ENCODE measurements around the gene FBLL1. TPM values are rescaled to one million over a fixed set of nuclear protein-coding genes. Genes with fewer than 3 reads are reported as not detected.
A peak's percentile ranks its signal among the peaks of the same experiment; 100 is the strongest.

The FBLL1 gene
- total RNA-seq, 2 donors from 2014 or later, result 0.60 to 1.1 TPM

- H3K36me3 ChIP-seq (ENCODE audit: control insufficient read depth, insufficient read depth, low read length), result peaks cover 7% of the 10 kb centered on the region
- Mint-ChIP-seq H3K4me1 (peaks cover 32% of the 10 kb centered on the region), H3K4me3 (peak overlapping the region; percentile 95), H3K9me3 (peaks cover under 1% of the 10 kb centered on the region), H3K36me3 (ENCODE audit: low read depth) (peaks cover 12% of the 10 kb centered on the region), H3K27ac (peak overlapping the region; percentile 97), H3K27me3 (ENCODE audit: insufficient read depth) (no peaks in the 10 kb centered on the region)
- H3K4me1 ChIP-seq (ENCODE audit: control insufficient read depth, insufficient read depth, low read length), result no peaks in the 10 kb centered on the region
- peak overlapping the region; percentile 98 for H3K4me3 ChIP-seq (ENCODE audit: low read length)
- 2 to 6% methylated on average over 21 to 52 of the region's 52 CpGs for WGBS, 2 experiments (ENCODE audit: insufficient coverage in 1 of 2, insufficient read length in 1 of 2)
- TF ChIP-seq CTCF (conservative IDR thresholded peaks at IDR 0.05), result no peak
- no peaks in the 10 kb centered on the region for H3K27me3 ChIP-seq (ENCODE audit: control insufficient read depth, insufficient read depth, low read length, poor library complexity, severe bottlenecking)
- H3K27ac ChIP-seq (ENCODE audit: low read depth, low read length), result peak overlapping the region; percentile 88
- DNase-seq, result peak; percentile 100
- H3K9ac ChIP-seq (ENCODE audit: extremely low read depth, low read length, poor library complexity, severe bottlenecking), result peak overlapping the region; percentile 86
- peaks cover under 1% of the 10 kb centered on the region for H3K9me3 ChIP-seq (ENCODE audit: control insufficient read depth, low read length)
These were observed 50.6 kb downstream of the FBLL1 start for GRCh38 chr5:168579488-168580226.

- H3K27ac ChIP-seq (ENCODE audit: low read depth, low read length), result peak overlapping the region; percentile 81
- Mint-ChIP-seq H3K4me3 (peak overlapping the region; percentile 95), H3K4me1 (peaks cover 30% of the 10 kb centered on the region), H3K9me3 (no peaks in the 10 kb centered on the region), H3K36me3 (ENCODE audit: low read depth) (peaks cover 10% of the 10 kb centered on the region), H3K27me3 (ENCODE audit: insufficient read depth) (no peaks in the 10 kb centered on the region), H3K27ac (peak overlapping the region; percentile 97)
- no peak for TF ChIP-seq CTCF (conservative IDR thresholded peaks at IDR 0.05)
- 44 to 53% methylated on average over 2 to 3 of the region's 3 CpGs for WGBS, 2 experiments (ENCODE audit: insufficient coverage in 1 of 2, insufficient read length in 1 of 2)
- H3K4me3 ChIP-seq (ENCODE audit: low read length), result peak overlapping the region; percentile 82
- no peaks in the 10 kb centered on the region for H3K4me1 ChIP-seq (ENCODE audit: control insufficient read depth, insufficient read depth, low read length)
- H3K27me3 ChIP-seq (ENCODE audit: control insufficient read depth, insufficient read depth, low read length, poor library complexity, severe bottlenecking), result no peaks in the 10 kb centered on the region
- no peaks in the 10 kb centered on the region for H3K9me3 ChIP-seq (ENCODE audit: control insufficient read depth, low read length)
- peaks cover 2% of the 10 kb centered on the region for H3K36me3 ChIP-seq (ENCODE audit: control insufficient read depth, insufficient read depth, low read length)
- peak overlapping the region; percentile 45 for H3K9ac ChIP-seq (ENCODE audit: extremely low read depth, low read length, poor library complexity, severe bottlenecking)
- peak; percentile 57 for DNase-seq
These were observed 51.1 kb downstream of the FBLL1 start for GRCh38 chr5:168580227-168580508.

Small RNA genes lying within 50 kb of the gene (microRNA-seq; reads per million reads assigned to microRNA genes)
- gene MIR103A1 (ENCODE audit: borderline microRNAs expressed) (not detected), gene MIR103B1 (ENCODE audit: borderline microRNAs expressed) (not detected)

Other genes starting within 250 kb of the FBLL1 start
- 10 to 100 TPM; 18.4 to 20.3 TPM for gene WWC1, start 237.7 kb upstream of the FBLL1 start, total RNA-seq
- 100 to 1,000 TPM in 1 of 2 donors, 10 to 100 TPM in 1; 98.9 to 109 TPM for gene RARS1, start 42.8 kb upstream of the FBLL1 start, total RNA-seq
- 100 to 1,000 TPM; 101 to 111 TPM for gene PANK3, start 50.1 kb downstream of the FBLL1 start, total RNA-seq